COLO829 (cell line): ENCODE results near the gene NEAT1.

ENCODE experiments used
- DNase-seq: peaks from one replicate; pipeline ENCODE4 v3.0.0; 2012; ENCODE audit warnings: low spot score

NEAT1 gene

DNA sequence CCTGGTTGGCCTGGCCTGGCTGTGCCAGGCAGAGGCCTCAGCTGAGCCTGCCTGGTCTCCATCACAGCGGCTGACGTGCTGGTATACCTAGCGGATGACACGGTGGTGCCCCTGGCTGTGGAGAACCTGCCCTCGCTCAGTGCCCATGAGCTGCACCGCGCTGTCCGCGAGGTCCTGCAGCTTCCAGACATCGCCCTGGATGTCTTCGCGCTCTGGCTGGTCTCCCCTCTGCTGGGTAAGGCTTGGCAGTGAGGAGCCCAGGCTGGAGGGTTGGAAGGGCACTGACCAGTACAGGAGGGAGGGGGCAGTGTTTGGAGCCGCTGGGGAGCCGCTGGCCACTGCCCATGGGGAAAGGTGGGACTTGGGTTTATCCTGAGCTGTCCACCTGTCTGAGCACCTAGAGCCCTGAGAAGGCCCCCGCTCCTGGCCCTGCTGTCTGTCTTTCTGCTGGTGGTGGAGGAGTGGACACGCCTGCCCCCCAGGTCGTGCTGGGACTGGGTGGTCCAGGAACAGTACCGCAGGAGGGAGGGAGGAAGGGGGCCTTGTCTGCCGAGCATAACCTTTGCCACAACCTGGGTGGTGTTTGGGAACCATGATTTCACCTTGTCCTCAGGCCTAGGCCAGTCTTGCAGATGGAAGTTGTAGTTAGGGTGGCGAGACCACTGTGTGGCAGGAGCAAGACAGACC lies 33.2 kb upstream of the NEAT1 start:
- no peak for DNase-seq

DNA sequence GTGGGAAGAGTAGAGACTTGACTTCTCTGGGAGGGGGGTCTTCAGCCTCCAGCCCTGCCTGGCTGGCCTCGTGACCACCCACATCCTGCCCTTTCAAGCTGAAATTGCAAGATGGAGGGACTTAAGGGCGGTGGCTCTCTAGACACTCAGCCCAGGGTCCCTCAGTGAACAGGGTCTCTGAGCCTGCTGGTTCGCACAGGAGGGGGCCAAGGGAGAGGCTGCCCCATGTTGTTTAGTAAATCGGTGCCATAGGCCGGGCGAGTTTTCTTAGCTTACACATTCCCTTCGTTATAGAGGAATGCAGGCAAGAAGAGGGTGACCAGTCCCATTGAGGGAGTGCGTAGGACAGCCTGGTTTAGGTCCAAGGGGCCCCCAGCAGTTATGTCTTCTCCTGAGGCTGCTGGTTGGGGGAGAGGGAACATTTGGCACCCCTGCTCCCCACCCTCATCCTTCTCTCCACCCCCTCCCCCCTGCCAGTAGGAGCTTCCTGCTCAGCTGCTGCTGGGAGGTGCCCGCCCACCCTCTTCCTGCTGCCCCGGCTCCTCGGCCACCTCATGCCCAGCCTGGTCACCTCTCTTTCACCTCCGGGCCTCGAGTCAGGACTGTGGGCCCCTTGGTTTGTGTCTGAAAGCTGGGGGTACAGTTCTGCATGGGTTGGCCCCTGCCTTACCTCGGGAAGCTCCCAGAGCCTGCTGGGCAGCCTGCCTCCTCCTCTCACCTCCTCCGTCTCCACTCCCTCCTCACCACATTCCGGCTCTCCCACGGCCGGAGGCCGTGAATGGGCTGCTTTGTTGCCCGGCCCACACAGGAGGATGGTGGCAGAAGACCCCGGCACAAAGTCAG lies 32.3 kb upstream of the NEAT1 start:
- DNase-seq = peak; percentile 81

DNA sequence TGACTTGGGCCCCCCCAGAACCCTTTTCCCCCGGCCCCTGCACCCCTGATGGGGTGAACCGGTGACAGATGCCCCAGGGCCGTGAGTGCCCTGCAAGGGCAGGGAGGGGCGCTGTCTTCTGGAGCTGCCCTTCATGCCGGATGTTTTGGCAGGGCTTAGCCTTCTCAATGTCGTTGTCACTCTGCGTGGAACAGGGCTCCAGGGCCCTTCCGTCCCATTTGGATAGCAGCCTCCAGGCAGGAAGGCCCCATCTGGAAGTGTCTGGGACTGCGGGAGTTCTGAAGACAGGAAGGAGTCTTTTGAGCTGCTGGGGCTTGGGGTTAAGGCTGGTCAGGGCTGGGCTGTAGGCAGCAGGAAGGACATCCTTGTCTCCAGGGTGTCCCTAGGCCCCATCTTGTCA lies 31.6 kb upstream of the NEAT1 start:
- DNase-seq = peak; percentile 53

DNA sequence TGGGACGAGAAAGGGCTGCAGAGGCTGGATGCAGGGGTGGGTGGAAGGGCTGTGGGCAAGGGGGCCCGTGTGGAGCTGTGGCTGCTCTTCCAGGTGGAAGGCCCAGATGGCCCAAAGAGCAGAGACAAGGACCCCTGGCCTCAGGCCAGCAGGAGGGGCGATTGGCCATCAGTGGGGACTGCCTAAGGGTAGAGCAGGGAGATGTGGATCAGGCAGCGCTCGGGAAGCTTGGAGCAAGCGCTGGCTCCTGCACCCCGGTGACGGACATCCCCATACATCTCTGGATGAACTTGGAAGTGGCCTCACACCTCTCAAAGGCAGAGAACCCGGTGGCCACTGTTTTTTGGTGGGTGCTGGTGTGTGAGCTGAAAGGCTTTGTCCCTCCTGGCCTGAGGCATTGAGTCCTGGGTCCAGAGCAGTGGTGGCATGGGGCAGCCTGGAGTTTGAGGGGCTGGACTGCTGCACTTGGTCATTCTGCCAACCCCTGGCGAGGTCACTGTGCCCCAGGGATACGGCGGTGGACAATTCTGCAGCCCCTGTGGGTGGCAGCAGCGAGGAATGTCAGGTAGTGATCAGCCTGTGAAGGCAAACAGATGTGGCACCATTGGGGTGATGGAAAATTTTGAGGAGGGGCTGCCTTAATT lies 30.3 kb upstream of the NEAT1 start:
- DNase-seq = no peak

DNA sequence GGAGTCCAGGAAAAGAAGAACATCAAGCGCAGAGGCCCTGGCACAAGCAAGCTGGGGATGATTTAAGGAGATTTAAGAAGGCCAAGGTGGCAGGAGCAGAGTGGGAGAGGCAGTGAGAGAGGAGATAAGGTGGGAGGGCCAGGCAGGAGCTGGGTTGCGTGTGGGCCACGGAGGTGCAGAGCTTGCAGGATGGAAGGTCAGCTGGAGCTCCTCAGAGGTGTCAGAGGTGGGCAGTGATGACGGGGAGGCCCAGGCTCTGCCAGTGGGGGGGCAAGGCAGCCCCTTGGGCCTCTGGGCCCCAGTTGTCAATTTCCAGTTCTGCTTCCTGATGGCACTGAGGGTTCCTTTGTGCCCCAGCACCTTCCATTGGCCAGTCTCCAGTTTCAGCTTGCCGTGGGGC lies 29.7 kb upstream of the NEAT1 start:
- DNase-seq = no peak

DNA sequence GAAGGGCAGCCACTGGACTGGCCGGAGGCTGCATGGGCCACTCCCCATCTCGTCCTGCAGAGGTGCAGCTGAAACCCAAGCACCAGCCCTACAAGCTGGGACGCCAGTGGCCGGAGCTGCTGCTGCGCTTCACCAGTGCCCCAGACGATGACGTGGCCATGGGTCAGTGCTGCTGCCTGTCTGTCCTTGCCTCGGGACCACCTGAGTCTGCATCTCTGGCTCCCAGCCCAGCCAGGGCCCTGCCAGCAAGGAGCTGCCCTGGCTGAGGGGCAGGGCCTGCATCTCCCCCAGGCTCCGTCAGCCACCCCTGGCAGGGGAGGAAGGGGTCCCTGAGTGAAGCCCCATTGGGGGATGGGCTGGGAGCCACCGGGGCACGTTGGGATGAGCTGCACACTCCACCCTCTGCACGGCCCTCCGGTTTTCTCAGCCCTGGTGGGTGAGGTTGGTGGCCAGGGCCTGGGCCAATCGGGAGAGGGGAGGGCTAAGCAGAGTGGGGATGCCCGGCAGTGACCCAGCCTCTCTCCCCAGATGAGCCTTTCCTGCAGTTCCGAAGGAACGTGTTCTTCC lies 29.0 kb upstream of the NEAT1 start:
- DNase-seq = no peak

DNA sequence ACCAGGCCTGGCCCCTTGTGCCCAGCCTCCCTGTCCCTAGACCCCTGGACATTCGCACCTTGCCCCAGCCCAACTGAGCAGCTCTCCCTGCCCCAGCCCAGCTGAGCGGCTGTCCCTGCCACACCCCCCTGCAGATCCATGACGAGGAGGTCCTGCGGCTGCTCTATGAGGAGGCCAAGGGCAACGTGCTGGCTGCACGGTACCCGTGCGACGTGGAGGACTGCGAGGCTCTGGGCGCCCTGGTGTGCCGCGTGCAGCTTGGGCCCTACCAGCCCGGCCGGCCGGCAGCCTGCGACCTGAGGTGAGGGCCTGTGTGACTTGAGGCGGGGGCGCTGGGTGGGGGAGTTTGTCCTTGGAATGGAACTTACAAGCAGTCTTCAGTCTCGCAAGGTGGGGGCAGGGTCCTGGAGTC lies 28.5 kb upstream of the NEAT1 start:
- no peak for DNase-seq

DNA sequence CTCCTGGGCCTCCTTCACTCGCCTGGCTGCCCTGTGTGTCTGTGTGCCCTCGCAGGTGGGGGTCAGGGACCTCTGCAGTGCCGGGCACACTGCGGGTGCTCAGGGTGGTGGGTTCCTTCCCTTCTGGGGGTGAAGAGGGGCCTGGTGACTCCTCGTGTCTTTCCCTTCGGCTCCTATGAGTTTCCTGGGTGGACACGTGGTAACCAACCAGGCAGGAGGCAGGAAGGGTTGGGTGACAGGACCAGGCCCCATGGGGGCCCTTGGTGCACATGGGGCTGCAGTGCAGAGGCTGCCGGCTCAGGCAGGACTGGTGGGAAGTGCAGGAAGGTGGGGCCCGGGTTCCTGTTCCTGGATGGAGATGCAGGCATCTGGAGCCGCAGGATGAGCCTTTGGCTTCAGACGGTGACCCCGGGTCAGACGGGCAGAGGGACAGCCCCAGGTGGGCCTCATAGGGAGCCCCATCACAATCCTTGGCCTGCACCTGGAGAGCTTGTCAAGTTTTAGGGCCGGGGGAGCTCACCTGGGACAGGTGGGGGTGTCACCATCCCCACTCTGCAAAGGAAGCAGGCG lies 26.6 kb upstream of the NEAT1 start:
- DNase-seq = no peak

DNA sequence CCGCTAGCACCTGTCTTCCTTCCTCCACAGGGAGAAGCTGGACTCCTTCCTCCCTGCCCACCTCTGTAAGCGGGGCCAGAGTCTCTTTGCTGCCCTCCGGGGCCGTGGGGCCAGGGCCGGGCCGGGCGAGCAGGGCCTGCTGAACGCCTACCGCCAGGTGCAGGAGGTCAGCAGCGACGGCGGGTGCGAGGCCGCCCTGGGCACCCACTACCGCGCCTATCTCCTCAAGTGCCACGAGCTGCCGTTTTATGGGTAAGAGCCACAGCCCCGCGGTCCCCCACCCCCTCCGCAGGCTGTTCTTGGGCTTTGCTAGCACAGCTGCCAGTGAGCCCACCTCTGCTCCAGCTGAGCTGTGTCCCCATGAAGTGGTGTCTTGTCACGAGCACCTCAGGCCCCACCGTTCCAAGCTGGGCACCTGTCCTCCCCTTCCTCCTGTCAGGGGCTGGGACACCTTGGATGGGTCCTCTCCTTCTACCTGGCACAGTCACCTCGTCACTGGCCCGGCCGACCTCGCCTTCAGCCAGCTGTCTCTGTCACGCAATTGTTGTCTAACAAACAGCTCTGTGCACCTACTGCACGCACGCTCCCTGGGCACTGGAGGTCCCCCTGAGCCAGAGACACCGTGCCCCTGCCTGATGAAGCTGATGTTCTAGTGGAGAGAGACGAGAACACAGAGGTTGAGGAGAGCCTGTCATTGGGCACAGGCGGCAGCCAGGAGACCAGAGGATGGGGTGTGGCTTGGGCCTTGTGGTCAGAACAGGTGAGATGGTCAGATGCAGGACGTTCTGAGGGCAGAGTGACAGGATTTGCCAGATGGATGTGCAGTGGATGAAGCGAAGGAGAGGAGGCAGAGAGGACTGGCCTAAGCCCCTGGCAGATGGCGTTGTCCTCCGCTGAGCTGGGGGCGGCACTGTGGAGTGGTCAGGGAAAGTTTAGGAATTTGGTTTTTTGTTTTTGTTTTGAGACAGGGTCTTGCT lies 25.5 kb upstream of the NEAT1 start:
- DNase-seq = no peak

DNA sequence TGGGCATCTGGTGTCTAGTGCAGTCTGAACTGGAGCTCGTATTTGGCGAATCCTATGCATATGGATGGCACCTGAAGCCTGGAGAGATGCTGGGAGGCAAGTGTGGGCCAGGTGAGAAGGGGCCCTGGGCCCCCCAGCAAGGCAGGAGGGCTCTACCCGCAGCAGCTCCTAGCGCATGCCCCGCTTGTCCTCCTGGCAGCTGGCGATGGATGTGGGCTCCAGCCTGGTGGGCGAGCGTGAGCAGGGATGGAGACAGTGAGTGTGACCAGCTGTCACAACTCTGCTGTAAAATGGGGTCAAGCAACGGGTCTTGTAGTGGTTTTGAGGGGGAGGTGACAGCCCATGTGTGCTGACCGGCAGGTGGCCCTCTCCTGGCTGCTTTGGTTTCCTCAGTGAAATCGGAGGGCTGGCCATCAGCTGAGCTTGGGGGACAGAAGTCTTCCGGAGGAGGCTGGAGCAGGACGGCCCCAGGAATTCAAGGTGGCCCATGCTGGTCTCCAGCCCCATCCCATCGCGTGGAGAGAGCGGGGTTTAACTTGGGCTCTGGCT lies 24.2 kb upstream of the NEAT1 start:
- no peak for DNase-seq

DNA sequence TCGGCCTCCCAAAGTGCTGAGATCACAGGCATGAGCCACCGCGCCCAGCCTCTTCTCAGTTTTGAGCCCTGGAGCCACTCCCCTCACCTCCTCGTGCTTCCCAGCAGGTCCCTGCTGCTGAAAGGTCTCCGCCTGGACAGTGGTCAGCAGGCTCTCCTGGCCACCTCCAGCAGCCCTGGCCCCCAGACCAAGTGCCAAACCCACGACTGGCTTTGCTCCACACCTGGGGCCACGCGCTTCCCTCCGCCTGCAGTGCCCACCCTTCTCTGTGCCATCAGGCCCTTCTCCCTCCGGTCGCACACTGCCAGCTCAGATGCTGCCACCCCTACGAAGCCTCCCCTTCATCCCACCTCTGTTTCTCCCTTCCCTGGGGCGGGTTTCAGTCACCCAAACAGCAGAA lies 23.3 kb upstream of the NEAT1 start:
- no peak for DNase-seq

DNA sequence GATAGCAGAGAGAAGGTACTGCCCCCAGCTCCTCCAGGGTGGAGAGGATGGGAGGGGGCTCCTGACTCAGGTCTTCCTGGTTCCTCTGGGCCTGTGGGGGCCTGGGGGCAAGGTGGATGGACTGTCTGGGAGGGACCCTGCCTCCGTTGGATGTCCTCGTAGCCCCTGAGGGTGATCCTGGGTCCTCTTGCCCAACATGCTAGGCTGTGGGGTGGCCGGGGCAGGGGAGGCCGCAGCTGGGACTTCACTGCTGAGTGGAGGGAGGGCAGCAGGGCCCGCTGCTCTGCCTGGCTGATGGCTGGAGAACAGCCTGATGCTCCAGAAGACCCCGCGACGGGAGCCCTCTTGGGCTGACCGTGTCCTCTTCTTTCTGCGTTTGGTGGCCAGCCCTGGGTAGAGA lies 22.8 kb upstream of the NEAT1 start:
- DNase-seq = no peak

DNA sequence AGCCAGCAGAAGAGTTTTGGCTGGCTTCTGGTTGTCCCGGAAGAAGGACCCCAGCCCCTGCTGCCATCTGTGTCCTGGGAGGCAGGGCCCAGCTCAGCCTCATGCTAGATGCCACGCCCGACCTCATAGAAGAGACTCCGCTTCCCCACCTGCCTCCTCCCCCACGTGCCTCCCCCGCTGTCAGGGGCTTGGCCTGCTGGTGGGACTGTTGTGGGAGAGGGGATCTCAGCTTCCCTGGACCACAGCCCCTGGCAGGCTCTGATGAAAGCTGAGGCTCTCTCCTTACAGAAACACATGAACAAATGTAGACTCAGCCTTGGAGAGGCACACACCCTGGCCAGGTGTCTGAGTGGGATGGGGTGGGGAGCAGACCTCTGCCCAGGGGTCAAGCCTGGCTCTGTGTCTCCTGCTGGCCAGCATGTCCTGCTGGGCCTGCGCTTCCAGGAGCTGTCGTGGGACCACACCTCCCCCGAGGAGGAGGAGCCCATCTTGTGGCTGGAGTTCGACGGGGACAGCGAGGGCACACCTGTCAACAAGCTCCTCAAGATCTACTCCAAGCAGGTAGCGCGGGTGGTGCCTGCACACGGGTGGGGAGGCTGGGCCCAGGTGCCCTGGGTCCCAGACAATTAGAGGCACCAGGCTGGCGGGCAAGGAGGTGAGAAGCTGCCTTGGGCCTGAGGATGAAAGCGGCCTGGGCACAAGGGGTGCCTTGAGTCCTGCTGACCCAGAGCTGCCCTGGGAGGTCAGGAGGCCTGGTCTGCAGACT lies 22.1 kb upstream of the NEAT1 start:
- DNase-seq = no peak

DNA sequence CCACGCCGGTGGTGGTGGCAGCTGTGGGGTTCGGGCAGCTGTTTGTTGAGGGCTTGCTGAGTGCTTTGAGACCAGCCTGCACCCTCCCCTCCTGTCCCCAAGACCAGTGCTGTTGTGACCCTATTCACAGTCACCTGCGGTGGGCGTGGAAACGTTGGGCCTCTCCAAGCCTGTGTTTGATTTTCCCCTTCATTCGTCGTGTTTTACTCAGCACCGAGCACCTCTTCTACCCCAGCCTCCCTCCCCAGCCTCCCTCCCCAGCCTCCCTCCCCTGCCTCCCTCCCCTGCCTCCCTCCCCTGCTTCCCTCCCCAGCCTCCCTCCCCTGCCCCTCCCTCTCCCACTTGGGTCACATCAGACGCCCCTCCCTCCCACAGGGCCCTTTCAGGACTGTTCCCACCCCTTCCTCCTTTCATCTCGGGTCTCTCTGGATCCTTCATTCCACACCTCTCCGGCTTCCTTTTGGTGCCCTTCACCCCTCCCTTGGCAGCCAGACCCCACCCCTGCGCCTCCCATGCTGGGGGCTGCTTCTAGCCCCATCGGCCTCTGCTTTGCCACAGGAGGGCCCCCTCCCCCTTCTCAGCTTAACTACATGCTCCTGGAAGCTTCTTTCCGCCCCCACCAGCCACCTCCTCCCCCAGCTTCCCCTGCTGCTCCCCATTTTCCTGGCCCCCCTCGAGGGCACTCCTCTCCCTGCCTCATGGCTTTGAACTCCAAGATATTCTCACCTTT lies 21.4 kb upstream of the NEAT1 start:
- DNase-seq = no peak

DNA sequence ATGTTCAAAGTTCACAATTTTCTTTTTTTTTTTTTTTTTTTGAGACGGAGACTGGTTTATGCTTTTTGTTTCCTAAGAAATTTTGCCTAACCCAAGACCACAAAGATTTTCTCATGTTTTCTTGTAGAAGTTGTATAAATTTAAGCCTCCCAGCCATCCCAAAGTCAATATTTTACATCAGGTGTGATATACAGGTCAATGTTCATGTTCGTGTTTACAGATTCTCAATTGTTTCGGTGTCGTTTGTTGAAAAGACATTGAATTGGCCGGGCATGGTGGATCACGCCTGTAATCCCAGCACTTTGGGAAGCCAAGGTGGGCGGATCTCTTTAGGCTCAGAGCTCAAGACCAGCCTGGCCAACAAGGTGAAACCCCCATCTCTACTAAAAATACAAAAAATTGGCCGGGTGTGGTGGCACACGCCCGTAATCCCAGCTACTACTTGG lies 20.8 kb upstream of the NEAT1 start:
- DNase-seq = no peak

DNA sequence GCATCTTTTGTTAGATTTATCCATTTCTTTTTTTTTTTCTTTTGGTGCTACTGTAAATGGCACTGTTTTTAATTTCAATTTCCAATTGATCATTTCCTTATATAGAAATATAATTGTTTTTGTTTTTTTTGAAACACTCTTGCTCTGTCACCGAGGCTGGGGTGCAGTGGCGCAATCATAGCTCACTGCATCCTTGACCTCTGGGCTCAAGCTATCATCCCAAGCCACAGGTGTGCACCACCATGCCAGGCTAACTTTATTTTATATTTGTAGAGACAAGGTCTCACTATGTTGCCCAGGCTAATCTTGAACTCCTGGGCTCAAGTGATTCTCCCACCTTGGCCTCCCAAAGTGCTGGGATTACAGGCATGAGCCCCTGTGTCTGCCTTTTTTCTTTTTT lies 19.8 kb upstream of the NEAT1 start:
- no peak for DNase-seq

DNA sequence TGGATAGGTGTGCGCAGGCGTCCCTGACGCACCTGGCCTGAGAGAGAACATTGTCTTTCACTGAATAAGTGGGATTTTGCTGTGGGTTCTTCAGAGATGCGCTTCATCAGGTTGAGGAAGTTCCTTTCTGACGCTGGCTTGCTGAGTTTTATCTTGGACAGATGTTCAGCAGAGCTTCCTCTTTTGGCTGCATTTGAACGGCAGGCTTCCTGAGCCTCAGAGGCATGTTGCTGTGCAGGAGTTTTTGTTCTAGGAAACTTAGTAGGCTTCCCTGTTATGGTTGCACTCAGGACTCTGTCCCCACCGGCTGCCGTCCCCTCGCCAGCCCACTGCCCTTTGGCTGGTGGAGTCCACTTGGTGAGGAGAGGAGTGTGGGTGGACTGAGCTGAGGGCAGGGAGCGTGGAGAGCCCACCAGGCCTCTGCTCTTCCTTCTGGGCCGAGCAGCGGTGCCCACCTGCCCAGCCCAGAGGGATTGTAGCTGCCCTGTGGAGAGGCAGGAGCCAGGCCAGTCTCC lies 18.9 kb upstream of the NEAT1 start:
- no peak for DNase-seq

DNA sequence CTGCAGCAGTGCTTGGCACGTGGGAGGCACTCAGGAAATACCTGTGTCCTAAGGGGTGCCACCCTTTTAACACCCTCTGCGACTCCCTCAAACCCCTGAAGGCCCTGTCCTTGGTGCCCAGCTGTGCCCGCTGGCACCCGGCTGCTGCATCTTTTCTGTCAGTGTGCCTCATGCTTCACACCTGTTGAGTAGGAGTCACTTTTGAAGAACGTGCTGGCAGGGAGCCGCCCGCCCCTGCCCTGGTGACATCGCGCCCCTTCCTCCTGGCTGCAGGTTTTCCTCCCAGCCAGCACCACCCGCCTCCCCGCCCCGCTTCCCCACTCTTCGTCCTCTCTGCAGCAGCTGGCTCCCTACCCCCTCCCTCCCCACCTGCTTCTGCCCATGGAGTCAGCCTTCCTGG lies 18.4 kb upstream of the NEAT1 start:
- DNase-seq = no peak

DNA sequence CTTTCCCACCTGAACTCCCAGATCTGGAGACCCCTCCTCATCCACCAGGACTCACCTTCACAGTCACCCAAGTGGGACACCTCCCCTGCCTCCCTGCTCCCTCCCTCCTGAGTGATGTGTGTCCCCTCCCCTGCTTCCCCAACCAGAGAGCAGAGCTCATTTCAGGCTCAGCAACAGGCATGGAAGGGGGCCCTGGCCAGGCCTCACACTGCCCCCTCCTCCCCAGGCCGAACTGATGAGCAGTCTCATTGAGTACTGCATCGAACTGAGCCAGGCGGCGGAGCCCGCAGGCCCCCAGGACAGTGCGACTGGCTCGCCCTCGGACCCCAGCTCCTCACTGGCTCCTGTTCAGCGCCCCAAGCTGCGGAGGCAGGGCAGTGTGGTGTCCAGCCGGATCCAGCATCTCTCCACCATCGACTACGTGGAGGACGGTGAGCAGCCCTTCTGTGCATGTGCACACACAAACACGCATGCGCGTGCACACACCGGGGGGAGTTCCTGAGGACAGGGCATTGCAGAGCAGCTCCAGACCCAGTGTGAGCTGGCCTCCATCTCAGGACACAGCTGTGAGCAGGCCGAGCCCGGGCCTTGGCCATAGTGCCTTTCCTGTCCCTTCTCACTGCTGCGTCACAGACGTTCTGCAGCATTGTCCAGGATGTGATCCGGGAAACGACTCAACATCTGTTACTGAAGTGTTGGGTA lies 17.8 kb upstream of the NEAT1 start:
- DNase-seq = no peak
